Osteocyte (in vitro differentiated cells): ENCODE results near the gene POLR1D. TPM values are rescaled to one million over a fixed set of nuclear protein-coding genes. Genes with fewer than 3 reads are reported as not detected.

Experiments
- DNase-seq: peaks from one replicate; pipeline ENCODE4 v3.0.0; 2021; ENCODE audit warnings: mixed read lengths; ENCODE audit not compliant: unreplicated experiment; ENCODE audit errors: extremely low spot score
- H3K27ac Mint-ChIP-seq: one replicate; pipeline ENCODE4 v1.8.0; 2021; ENCODE audit warnings: mild to moderate bottlenecking, mixed read lengths; ENCODE audit not compliant: unreplicated experiment
- H3K27me3 Mint-ChIP-seq: one replicate; pipeline ENCODE4 v1.8.0; 2021; ENCODE audit warnings: mixed read lengths; ENCODE audit not compliant: unreplicated experiment
- H3K36me3 Mint-ChIP-seq: one replicate; pipeline ENCODE4 v1.8.0; 2021; ENCODE audit warnings: mixed read lengths; ENCODE audit not compliant: unreplicated experiment
- H3K4me1 Mint-ChIP-seq: one replicate; pipeline ENCODE4 v1.8.0; 2021; ENCODE audit warnings: mixed read lengths; ENCODE audit not compliant: unreplicated experiment
- H3K4me3 Mint-ChIP-seq: one replicate; pipeline ENCODE4 v1.8.0; 2021; ENCODE audit warnings: mild to moderate bottlenecking, moderate library complexity, mixed read lengths; ENCODE audit not compliant: unreplicated experiment
- H3K9me3 Mint-ChIP-seq: one replicate; pipeline ENCODE4 v1.8.0; 2021; ENCODE audit warnings: mixed read lengths; ENCODE audit not compliant: unreplicated experiment
- CTCF ChIP-seq: fragments of 200-600 bp; sonication (generic); IDR thresholded peaks from 2 replicates; pipeline ENCODE4 v1.5.0; 2021; ENCODE audit warnings: antibody characterized with exemption, mild to moderate bottlenecking, moderate library complexity
- total RNA-seq: library from RNA; stranded (reverse); gene quantifications from 2 replicates; pipeline ENCODE4 v1.2.1, GENCODE V29; 2021

Gene POLR1D
- total RNA-seq, 1 donor from 2014 or later = 96.4 TPM

DNA sequence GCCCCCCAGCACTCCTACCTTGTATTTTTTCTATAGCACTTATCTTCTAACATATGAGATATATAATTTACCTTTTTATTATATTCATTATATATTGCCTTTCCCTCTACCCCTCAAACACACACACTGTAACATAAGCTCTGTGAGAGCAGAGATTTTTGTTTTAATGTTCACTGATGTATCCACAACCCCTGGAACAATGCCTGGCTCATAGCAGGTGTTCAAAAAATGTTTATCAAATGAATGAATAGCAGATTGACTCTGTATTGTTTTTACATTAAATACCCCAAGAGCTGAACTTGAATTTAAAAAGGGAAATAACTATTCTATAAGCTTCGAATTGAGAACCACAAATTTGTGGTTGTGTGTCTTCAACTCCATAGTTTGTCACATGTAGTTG is 11.0 kb downstream of the POLR1D start:
- DNase-seq = no peak
- no peak overlapping the region for H3K4me3 Mint-ChIP-seq
- TF ChIP-seq CTCF = no peak
- H3K27me3 Mint-ChIP-seq = no peaks in the 10 kb centered on the region
- H3K4me1 Mint-ChIP-seq = peaks cover 9% of the 10 kb centered on the region
- H3K9me3 Mint-ChIP-seq = no peaks in the 10 kb centered on the region
- H3K36me3 Mint-ChIP-seq = peaks cover 11% of the 10 kb centered on the region
- no peak overlapping the region for H3K27ac Mint-ChIP-seq

GRCh38 chr13:27634231-27634630 is 12.5 kb downstream of the POLR1D start:
- peaks cover 11% of the 10 kb centered on the region for H3K36me3 Mint-ChIP-seq
- TF ChIP-seq CTCF = no peak
- no peak overlapping the region for H3K4me3 Mint-ChIP-seq
- H3K27ac Mint-ChIP-seq = no peak overlapping the region
- no peaks in the 10 kb centered on the region for H3K27me3 Mint-ChIP-seq
- no peak for DNase-seq
- H3K4me1 Mint-ChIP-seq = peaks cover 22% of the 10 kb centered on the region
- H3K9me3 Mint-ChIP-seq = no peaks in the 10 kb centered on the region

- no peaks in the 10 kb centered on the region for H3K27me3 Mint-ChIP-seq
- no peak for TF ChIP-seq CTCF
- peaks cover 26% of the 10 kb centered on the region for H3K4me1 Mint-ChIP-seq
- no peak overlapping the region for H3K4me3 Mint-ChIP-seq
- no peak for DNase-seq
- H3K36me3 Mint-ChIP-seq = peaks cover 11% of the 10 kb centered on the region
- H3K27ac Mint-ChIP-seq = no peak overlapping the region
- no peaks in the 10 kb centered on the region for H3K9me3 Mint-ChIP-seq
Measured at GRCh38 chr13:27634791-27635190, 13.1 kb downstream of the POLR1D start.

DNA sequence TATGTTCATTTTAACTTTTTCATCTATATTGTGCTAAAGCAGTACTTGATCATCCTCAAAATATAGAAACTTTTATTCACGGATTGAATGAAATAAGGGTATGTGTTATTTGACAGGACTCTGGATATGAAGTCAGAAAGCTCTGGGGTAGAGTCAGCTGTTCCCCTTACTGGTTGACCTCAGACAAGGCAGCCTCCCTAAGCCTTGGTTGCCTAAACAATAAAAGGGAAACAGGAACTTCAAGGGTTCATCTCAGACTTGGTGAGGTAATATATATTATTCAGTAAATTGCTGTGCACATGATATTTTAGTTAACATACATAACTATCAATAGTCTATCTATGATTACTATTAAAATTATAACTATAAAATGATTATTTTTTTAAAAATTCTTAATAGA is 13.6 kb downstream of the POLR1D start:
- no peaks in the 10 kb centered on the region for H3K9me3 Mint-ChIP-seq
- H3K36me3 Mint-ChIP-seq = peaks cover 11% of the 10 kb centered on the region
- no peak overlapping the region for H3K27ac Mint-ChIP-seq
- DNase-seq = no peak
- no peak for TF ChIP-seq CTCF
- H3K4me3 Mint-ChIP-seq = no peak overlapping the region
- peaks cover 26% of the 10 kb centered on the region for H3K4me1 Mint-ChIP-seq
- H3K27me3 Mint-ChIP-seq = no peaks in the 10 kb centered on the region

DNA sequence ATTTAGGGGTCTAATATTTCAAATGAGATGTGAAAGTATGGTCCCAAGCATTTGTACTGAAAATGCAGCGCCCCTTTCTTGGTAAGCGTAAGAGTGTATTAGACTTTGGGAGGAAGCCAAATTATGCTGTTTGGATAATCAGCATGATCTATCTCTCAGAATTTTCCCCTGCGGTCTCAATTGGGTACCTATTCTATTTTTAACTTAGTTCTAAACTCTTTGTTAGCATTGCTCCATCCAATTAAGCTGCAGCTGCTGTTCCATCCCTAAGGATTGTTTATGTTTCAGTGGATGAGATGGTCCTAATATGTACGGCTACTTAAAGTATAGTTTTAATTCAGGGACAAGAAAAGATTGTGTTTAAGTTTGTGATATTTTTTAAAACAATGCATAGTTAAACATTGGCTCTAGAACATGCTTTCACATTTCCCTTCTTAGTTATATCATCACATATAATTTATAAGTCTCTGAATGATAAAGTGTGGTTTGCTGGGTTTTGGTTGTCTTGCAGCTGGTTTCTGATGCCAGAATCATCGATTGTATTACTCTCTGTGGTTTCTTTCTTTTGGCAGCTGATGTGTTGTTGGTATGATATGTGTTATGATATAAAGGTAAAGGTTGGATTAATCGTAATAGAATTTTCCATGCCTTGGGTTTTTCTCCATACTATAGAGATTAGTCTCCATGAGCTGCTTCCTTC is 15.0 kb downstream of the POLR1D start:
- no peak overlapping the region for H3K4me3 Mint-ChIP-seq

More for the DNA sequence above, 15.0 kb downstream of the POLR1D start:
- Mint-ChIP-seq H3K36me3 (peaks cover 7% of the 10 kb centered on the region), H3K27ac (peak overlapping the region; percentile 6), H3K27me3 (no peaks in the 10 kb centered on the region), H3K4me1 (peaks cover 26% of the 10 kb centered on the region), H3K9me3 (no peaks in the 10 kb centered on the region)
- TF ChIP-seq CTCF = no peak
- no peak for DNase-seq
